HepG2 (cell line): ENCODE measurements around the gene EIF5A. TPM values are rescaled to one million over a fixed set of nuclear protein-coding genes. Genes with fewer than 3 reads are reported as not detected.

Experiments
- CC2D1A ChIP-seq: sonication (generic); formaldehyde crosslinking; IDR thresholded peaks from 2 replicates; pipeline ENCODE4 v1.8.1; 2023; ENCODE audit warnings: mild to moderate bottlenecking, missing genetic modification reagents
- FOXO4 ChIP-seq: sonication (generic); formaldehyde crosslinking; conservative IDR thresholded peaks from 2 replicates; pipeline ENCODE4 v1.8.1; 2023; ENCODE audit warnings: missing genetic modification reagents
- MEF2D ChIP-seq: sonication (generic); formaldehyde crosslinking; IDR thresholded peaks from 2 replicates; pipeline ENCODE4 v1.5.1; 2020; ENCODE audit warnings: mild to moderate bottlenecking, missing genetic modification reagents
- PRPF4 ChIP-seq: fragments of 200-400 bp; formaldehyde crosslinking; IDR thresholded peaks from 2 replicates; pipeline ENCODE4 v1.6.1; 2016; ENCODE audit warnings: low read length, low read depth; ENCODE audit not compliant: poor library complexity, severe bottlenecking
- SP140L ChIP-seq: sonication (generic); formaldehyde crosslinking; IDR thresholded peaks from 2 replicates; pipeline ENCODE4 v1.4.0; 2020; ENCODE audit warnings: missing genetic modification reagents, borderline replicate concordance
- TFDP1 ChIP-seq: IDR thresholded peaks from 2 replicates; pipeline ENCODE4 v1.6.1; 2016; ENCODE audit warnings: missing compliant biosample characterization, missing genetic modification reagents, borderline replicate concordance
- THRA ChIP-seq: sonication (generic); formaldehyde crosslinking; IDR thresholded peaks from 2 replicates; pipeline ENCODE4 v1.4.0; 2020; ENCODE audit warnings: missing genetic modification reagents, borderline replicate concordance
- ZNF142 ChIP-seq: sonication (generic); formaldehyde crosslinking; IDR thresholded peaks from 2 replicates; pipeline ENCODE4 v1.4.0; 2020; ENCODE audit warnings: missing genetic modification reagents
- ZNF44 ChIP-seq: sonication (generic); formaldehyde crosslinking; IDR thresholded peaks from 2 replicates; pipeline ENCODE4 v1.5.1; 2020; ENCODE audit warnings: mild to moderate bottlenecking, missing genetic modification reagents
- ZNF652 ChIP-seq: IDR thresholded peaks from 2 replicates; pipeline ENCODE4 v1.6.1; 2016; ENCODE audit warnings: low read depth, borderline replicate concordance
- ZNF678 ChIP-seq: sonication (generic); formaldehyde crosslinking; IDR thresholded peaks from 2 replicates; pipeline ENCODE4 v1.4.0; 2020; ENCODE audit warnings: mild to moderate bottlenecking, missing genetic modification reagents
- ZNF749 ChIP-seq: sonication (generic); formaldehyde crosslinking; IDR thresholded peaks from 2 replicates; pipeline ENCODE4 v1.8.0; 2022; ENCODE audit warnings: mild to moderate bottlenecking, missing genetic modification reagents, moderate library complexity, borderline replicate concordance
- ZNF841 ChIP-seq: sonication (generic); formaldehyde crosslinking; IDR thresholded peaks from 2 replicates; pipeline ENCODE4 v1.8.1; 2023; ENCODE audit warnings: missing genetic modification reagents, borderline replicate concordance
- ZSCAN20 ChIP-seq: sonication (generic); formaldehyde crosslinking; IDR thresholded peaks from 2 replicates; pipeline ENCODE4 v1.4.0; 2020; ENCODE audit warnings: missing genetic modification reagents, mild to moderate bottlenecking, borderline replicate concordance
- ZXDC ChIP-seq: sonication (generic); formaldehyde crosslinking; IDR thresholded peaks from 2 replicates; pipeline ENCODE4 v1.5.0; 2020; ENCODE audit warnings: mild to moderate bottlenecking, missing genetic modification reagents
- polyA plus RNA-seq, 8 experiments: library from polyadenylated mRNA; depleted of rRNA in 3 of 8; stranded (reverse) in 7 of 8; unstranded in 1 of 8; fragments of >200 nt; fragmentation: Illumina TruSeq in 4 of 8; extraction: Trizol in 4 of 8; gene quantifications; 2 replicates each; pipeline versions ENCODE4 v1.2.1 to v1.2.3, GENCODE V29; 2011 to 2016; ENCODE audit warnings: low read depth in 4 of 8, missing spikeins in 1 of 8, mixed read lengths in 1 of 8; ENCODE audit not compliant: insufficient read depth in 1 of 8
- total RNA-seq, 5 experiments: library from RNA; depleted of rRNA; stranded (reverse); fragments of >200 nt; fragmentation: Illumina TruSeq; extraction: Trizol; gene quantifications; 2 replicates each; pipeline ENCODE4 v1.2.3, GENCODE V29; 2016; ENCODE audit warnings: low read depth in 1 of 5

The EIF5A gene
- total and polyA plus RNA-seq, 2 of the 13 experiments (the other 11 are each of a cell fraction or from before 2014, with no cell fraction given): 319 to 337 TPM

- TF ChIP-seq ZNF142 (CRISPR knock-in tag) (no peak), ZXDC (CRISPR knock-in tag) (0 out of 2 replicates have a peak, but pooled peaks have one; percentile 29), SP140L (CRISPR knock-in tag) (no peak), ZNF841 (no peak), FOXO4 (CRISPR knock-in tag) (no peak), ZNF652 (CRISPR knock-in tag) (no peak), CC2D1A (CRISPR knock-in tag) (no peak), ZNF678 (no peak), PRPF4 (no peak), ZNF749 (CRISPR knock-in tag) (no peak), MEF2D (0 out of 2 replicates have a peak, but pooled peaks have one; percentile 36), TFDP1 (peak; percentile 42; the same call in 1 of the 2 replicates), ZNF44 (CRISPR knock-in tag) (no peak), THRA (CRISPR knock-in tag) (no peak), ZSCAN20 (CRISPR knock-in tag) (no peak)
These were observed 527 bp downstream of the EIF5A start (continued) for GRCh38 chr17:7307686-7308624.
